ENCODE data around the gene AQR. TPM values are rescaled to one million over a fixed set of nuclear protein-coding genes. Genes with fewer than 3 reads are reported as not detected.

The AQR gene
- total RNA-seq, 1 experiment from 2014 or later, result 54.4 TPM

- Histone ChIP-seq H3T11ph (ENCODE audit: low read length) (no peak overlapping the region), H3K9ac (ENCODE audit: extremely low read depth, insufficient read length, low read length) (peak overlapping the region; percentile 94), H2AFZ (ENCODE audit: low read length) (no peak overlapping the region), H3K18ac (ENCODE audit: insufficient read length, low read depth, low read length) (peak overlapping the region; percentile 63), H3K79me1 (ENCODE audit: insufficient read depth, low read depth, low read length, poor library complexity, severe bottlenecking) (no peaks in the 10 kb centered on the region), H3K56ac (ENCODE audit: insufficient read length, low read depth, low read length) (peak overlapping the region; percentile 9), H2BK20ac (ENCODE audit: low read depth, low read length, poor library complexity, severe bottlenecking) (no peak overlapping the region), H2AK5ac (ENCODE audit: insufficient read length, low read length) (no peak overlapping the region), H3K27me3 (ENCODE audit: insufficient read depth, low read length) (no peaks in the 10 kb centered on the region), H2BK5ac (ENCODE audit: insufficient read length, low read length) (peak overlapping the region; percentile 42), H4K91ac (ENCODE audit: insufficient read length, low read depth, low read length) (no peak overlapping the region), H4K8ac (replicated peaks; ENCODE audit: insufficient read length, low read depth, low read length) (no peak overlapping the region), H3K27ac (ENCODE audit: insufficient read length, low read depth, low read length) (no peak overlapping the region), H3K4me1 (ENCODE audit: insufficient read depth, low read length) (peaks cover 2% of the 10 kb centered on the region; the same call in 1 of the 2 replicates), H3K4ac (ENCODE audit: low read depth, low read length) (no peak overlapping the region), H3K23ac (ENCODE audit: insufficient read length, low read depth, low read length) (no peak overlapping the region), H4K5ac (ENCODE audit: insufficient read length, low read depth, low read length) (no peak overlapping the region), H3K14ac (ENCODE audit: insufficient read depth, low read length) (peak overlapping the region; percentile 82), H3K23me2 (ENCODE audit: insufficient read length, low read depth, low read length, poor library complexity, severe bottlenecking) (peaks cover 8% of the 10 kb centered on the region), H3K9me3 (ENCODE audit: control insufficient read depth, low read depth, low read length) (no peaks in the 10 kb centered on the region), H2BK120ac (ENCODE audit: low read depth, low read length, poor library complexity, severe bottlenecking) (no peak overlapping the region), H4K20me1 (ENCODE audit: control insufficient read depth, insufficient read depth, insufficient read length) (no peaks in the 10 kb centered on the region), H2BK15ac (ENCODE audit: low read depth, low read length) (no peak overlapping the region), H2BK12ac (ENCODE audit: insufficient read length, low read depth, low read length) (no peak overlapping the region), H3K79me2 (ENCODE audit: insufficient read depth, low read length) (peaks cover 27% of the 10 kb centered on the region), H3K4me2 (ENCODE audit: insufficient read depth, insufficient read length, low read length) (peak overlapping the region; percentile 75)
- TF ChIP-seq CTCF (conservative IDR thresholded peaks at IDR 0.05), result no peak
- Mint-ChIP-seq H3K4me1 (peaks cover 27 to 38% of the 10 kb centered on the region in 2 experiments), H3K4me3 (peak overlapping the region; percentile 98), H3K27ac (peak overlapping the region; percentile 95 to 98 (median 98)), H3K9me3 (no peaks in the 10 kb centered on the region), H3K36me3 (ENCODE audit: insufficient read depth in 1 of 3, low read depth in 3 of 3) (peaks cover 11 to 43% (median 17%) of the 10 kb centered on the region in 3 experiments; a peak in 6 of 7 replicates), H3K27me3 (ENCODE audit: low read depth) (no peaks in the 10 kb centered on the region)
- DNase-seq, result no peak
- WGBS (ENCODE audit: extremely low coverage, insufficient read length, low lambda C conversion rate), result no CpG with 5 or more reads among the region's 16 CpGs
Observed at GRCh38 chr15:34987609-34988026, 18.1 kb upstream of the AQR start.
